Glomerular endothelial cell (primary cell): ENCODE measurements around the gene MEGF11. TPM values are rescaled to one million over a fixed set of nuclear protein-coding genes. Genes with fewer than 3 reads are reported as not detected.
A peak's percentile ranks its signal among the peaks of the same experiment; 100 is the strongest.
"Not testable (repeated sequence)": the region's sequence is repeated elsewhere in the genome, so short reads cannot be mapped to it uniquely, and the experiment has no call there.

Source experiments
- DNase-seq: peaks from one replicate; pipeline ENCODE4 v3.0.0-alpha.2; 2011; ENCODE audit warnings: low read depth, low spot score; ENCODE audit errors: extremely low read depth
- total RNA-seq: library from RNA; depleted of rRNA; stranded (reverse); fragments of >200 nt; gene quantifications from 2 replicates; pipeline ENCODE4 v1.2.3, GENCODE V29; 2015

MEGF11 gene
- total RNA-seq, 1 donor from 2014 or later, result 0.18 TPM

- DNase-seq, result no peak
These were observed 266.4 kb downstream of the MEGF11 start for GRCh38 chr15:65987100-65987499.

GRCh38 chr15:65986416-65986815, 267.1 kb downstream of the MEGF11 start:
- no peak for DNase-seq

- no peak for DNase-seq
These were observed 268.2 kb downstream of the MEGF11 start for GRCh38 chr15:65985387-65985786.

GRCh38 chr15:65982627-65983322, 270.8 kb downstream of the MEGF11 start:
- no peak for DNase-seq

- DNase-seq, result no peak
These were observed 271.5 kb downstream of the MEGF11 start for GRCh38 chr15:65981837-65982626.

- DNase-seq, result peak; percentile 29
These were observed 272.6 kb downstream of the MEGF11 start for GRCh38 chr15:65980824-65981456.

- DNase-seq, result no peak
These were observed 273.7 kb downstream of the MEGF11 start for GRCh38 chr15:65979837-65980236.

- no peak for DNase-seq
These were observed 274.2 kb downstream of the MEGF11 start for GRCh38 chr15:65979316-65979715.

GRCh38 chr15:65978110-65978509, 275.4 kb downstream of the MEGF11 start:
- DNase-seq, result no peak

GRCh38 chr15:65976196-65976595, 277.4 kb downstream of the MEGF11 start:
- DNase-seq, result not testable (repeated sequence)

- DNase-seq, result no peak
These were observed 281.9 kb downstream of the MEGF11 start for GRCh38 chr15:65971741-65971995.

GRCh38 chr15:65970937-65971740, 282.4 kb downstream of the MEGF11 start:
- no peak for DNase-seq

GRCh38 chr15:65969865-65970816, 283.4 kb downstream of the MEGF11 start:
- DNase-seq, result no peak

GRCh38 chr15:65968511-65968910, 285.0 kb downstream of the MEGF11 start:
- DNase-seq, result no peak

GRCh38 chr15:65964792-65965433, 288.6 kb downstream of the MEGF11 start:
- no peak for DNase-seq

- no peak for DNase-seq
These were observed 289.6 kb downstream of the MEGF11 start for GRCh38 chr15:65963911-65964482.

GRCh38 chr15:65963358-65963757, 290.2 kb downstream of the MEGF11 start:
- DNase-seq, result no peak

- no peak for DNase-seq
These were observed 291.4 kb downstream of the MEGF11 start for GRCh38 chr15:65962187-65962586.

GRCh38 chr15:65960586-65960985, 293.0 kb downstream of the MEGF11 start:
- DNase-seq, result no peak
